CD4-positive, alpha-beta T cell (primary cell): ENCODE measurements around the gene TCTA. TPM values are rescaled to one million over a fixed set of nuclear protein-coding genes. Genes with fewer than 3 reads are reported as not detected.

Source experiments
- ATAC-seq: fragments of 200-7000 bp; cut with Tn5 transposase; one replicate; pipeline ENCODE4 v1.10.0; 2022; ENCODE audit warnings: mild to moderate bottlenecking; ENCODE audit not compliant: poor library complexity
- CTCF ChIA-PET: fragments of 350-600 bp; sonication (Branson Sonifier 250); formaldehyde crosslinking; loops from one replicate; lab custom pipeline; 2021; ENCODE audit warnings: antibody characterized with exemption, inconsistent platforms; lab: Charles Lee
- POLR2A ChIA-PET: fragments of 350-600 bp; sonication (Branson Sonifier 250); formaldehyde crosslinking; loops from one replicate; lab custom pipeline; 2021; ENCODE audit warnings: antibody characterized with exemption, inconsistent platforms; lab: Charles Lee
- DNase-seq, 14 experiments: peaks; one replicate each; pipeline ENCODE4 v3.0.0-alpha.2; 2013 to 2020; ENCODE audit warnings: mixed read lengths in 2 of 14
- H3K27ac ChIP-seq, 2 donors: one replicate each; pipeline versions ENCODE4 v1.5.1 to v1.7.0; 2013; ENCODE audit warnings: low read length in 2 of 2, low read depth in 1 of 2, mild to moderate bottlenecking in 1 of 2
- H3K27me3 ChIP-seq, 2 experiments: 1 replicate in 1 of 2; 2 replicates in 1 of 2; pipeline versions ENCODE4 v1.6.1 to v1.7.0; 2013; ENCODE audit warnings: low read length in 2 of 2, control low read depth in 1 of 2, mild to moderate bottlenecking in 1 of 2, moderate library complexity in 1 of 2; ENCODE audit not compliant: insufficient read depth in 2 of 2, control insufficient read depth in 1 of 2
- H3K36me3 ChIP-seq: one replicate; pipeline ENCODE4 v1.6.1; 2013; ENCODE audit warnings: low read length, control low read depth; ENCODE audit not compliant: insufficient read depth
- H3K4me1 ChIP-seq: one replicate; pipeline ENCODE4 v1.6.1; 2013; ENCODE audit warnings: low read length, control low read depth; ENCODE audit not compliant: insufficient read depth
- H3K4me3 ChIP-seq: one replicate; pipeline ENCODE4 v1.5.1; 2013; ENCODE audit warnings: mild to moderate bottlenecking, low read length, moderate library complexity
- H3K9me3 ChIP-seq, 2 experiments: 1 replicate in 1 of 2; 2 replicates in 1 of 2; pipeline versions ENCODE4 v1.6.1 to v1.7.0; 2013; ENCODE audit warnings: low read length in 2 of 2, mild to moderate bottlenecking in 2 of 2, control low read depth in 1 of 2, moderate library complexity in 1 of 2; ENCODE audit not compliant: control insufficient read depth in 1 of 2, insufficient read depth in 1 of 2
- H3K27ac Mint-ChIP-seq: one replicate; pipeline ENCODE4 v1.8.0; 2020; ENCODE audit warnings: mixed read lengths
- H3K27me3 Mint-ChIP-seq: one replicate; pipeline ENCODE4 v1.8.0; 2021; ENCODE audit warnings: mixed read lengths
- H3K36me3 Mint-ChIP-seq: one replicate; pipeline ENCODE4 v1.8.0; 2021; ENCODE audit warnings: low read depth, mixed read lengths
- H3K4me1 Mint-ChIP-seq: one replicate; pipeline ENCODE4 v1.8.0; 2021; ENCODE audit warnings: low read depth, mixed read lengths
- H3K4me3 Mint-ChIP-seq: one replicate; pipeline ENCODE4 v1.8.0; 2020; ENCODE audit warnings: mild to moderate bottlenecking, mixed read lengths
- H3K9me3 Mint-ChIP-seq: one replicate; pipeline ENCODE4 v1.8.0; 2020; ENCODE audit warnings: mixed read lengths
- intact Hi-C, 2 experiments: fragments of 100-400 bp; cut with DNase I in 1 of 2; cut with micrococcal nuclease in 1 of 2; formaldehyde crosslinking; loops; one replicate each; pipeline versions ENCODE4 v1.15.1 to v1.9.0; 2023 to 2025; cut with DNase I, micrococcal nuclease
- total RNA-seq, 174 experiments: library from RNA in 2 of 174; stranded (reverse) in 2 of 174; gene quantifications; one replicate each; pipeline ENCODE4 v1.2.3 and lab custom pipeline; 2021 to 2026
- TF ChIP-seq, protein P1 (sequence below): fragments of 200-600 bp; IDR thresholded peaks from one replicate; pipeline ENCODE4 v1.8.0; 2022; ENCODE audit warnings: antibody characterized with exemption, mild to moderate bottlenecking

Gene TCTA
- total RNA-seq, 2 experiments from 2014 or later: 21.4 to 22.0 TPM

DNA sequence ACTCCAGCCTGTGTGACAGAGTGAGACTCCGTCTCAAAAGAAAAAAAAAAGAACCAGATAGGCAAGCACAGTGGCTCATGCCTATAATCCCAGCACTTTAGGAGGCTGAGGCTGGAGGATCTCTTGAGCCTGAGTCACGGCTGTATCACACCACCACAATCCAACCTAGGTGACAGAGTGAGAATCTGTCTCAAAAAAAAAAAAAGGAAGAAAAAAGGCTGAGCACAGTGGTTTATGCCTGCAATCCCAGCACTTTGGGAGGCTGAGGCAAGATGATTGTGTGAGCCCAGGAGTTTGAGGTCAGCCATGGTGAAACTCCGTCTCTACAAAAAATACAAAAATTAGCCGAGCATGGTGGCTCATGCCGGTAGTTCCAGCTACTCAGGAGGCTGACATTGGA, 22.5 kb downstream of the TCTA start:
- ATAC-seq (no peak), DNase-seq (no peak)
- H3K27ac ChIP-seq: no peak overlapping the region
- POLR2A ChIA-PET: no interaction called here
- CTCF ChIA-PET: no interaction called here
- no peak overlapping the region for H3K4me3 ChIP-seq
- H3K9me3 ChIP-seq: no peaks in the 10 kb centered on the region
- Mint-ChIP-seq H3K27me3 (no peaks in the 10 kb centered on the region), H3K4me1 (peaks cover 4% of the 10 kb centered on the region), H3K4me3 (no peak overlapping the region), H3K27ac (no peak overlapping the region), H3K9me3 (no peaks in the 10 kb centered on the region), H3K36me3 (no peaks in the 10 kb centered on the region)
- H3K27me3 ChIP-seq: no peaks in the 10 kb centered on the region
- no peaks in the 10 kb centered on the region for H3K36me3 ChIP-seq
- TF ChIP-seq, protein P1, sequence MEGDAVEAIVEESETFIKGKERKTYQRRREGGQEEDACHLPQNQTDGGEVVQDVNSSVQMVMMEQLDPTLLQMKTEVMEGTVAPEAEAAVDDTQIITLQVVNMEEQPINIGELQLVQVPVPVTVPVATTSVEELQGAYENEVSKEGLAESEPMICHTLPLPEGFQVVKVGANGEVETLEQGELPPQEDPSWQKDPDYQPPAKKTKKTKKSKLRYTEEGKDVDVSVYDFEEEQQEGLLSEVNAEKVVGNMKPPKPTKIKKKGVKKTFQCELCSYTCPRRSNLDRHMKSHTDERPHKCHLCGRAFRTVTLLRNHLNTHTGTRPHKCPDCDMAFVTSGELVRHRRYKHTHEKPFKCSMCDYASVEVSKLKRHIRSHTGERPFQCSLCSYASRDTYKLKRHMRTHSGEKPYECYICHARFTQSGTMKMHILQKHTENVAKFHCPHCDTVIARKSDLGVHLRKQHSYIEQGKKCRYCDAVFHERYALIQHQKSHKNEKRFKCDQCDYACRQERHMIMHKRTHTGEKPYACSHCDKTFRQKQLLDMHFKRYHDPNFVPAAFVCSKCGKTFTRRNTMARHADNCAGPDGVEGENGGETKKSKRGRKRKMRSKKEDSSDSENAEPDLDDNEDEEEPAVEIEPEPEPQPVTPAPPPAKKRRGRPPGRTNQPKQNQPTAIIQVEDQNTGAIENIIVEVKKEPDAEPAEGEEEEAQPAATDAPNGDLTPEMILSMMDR: no peak
- peaks cover 4% of the 10 kb centered on the region for H3K4me1 ChIP-seq
- intact Hi-C loops: no loop called here

- Mint-ChIP-seq H3K4me3 (no peak overlapping the region), H3K9me3 (no peaks in the 10 kb centered on the region), H3K27me3 (no peaks in the 10 kb centered on the region), H3K27ac (no peak overlapping the region), H3K4me1 (peaks cover 14% of the 10 kb centered on the region), H3K36me3 (no peaks in the 10 kb centered on the region)
- no peaks in the 10 kb centered on the region for H3K9me3 ChIP-seq
- TF ChIP-seq, protein P1: no peak
- no peaks in the 10 kb centered on the region for H3K27me3 ChIP-seq
- POLR2A ChIA-PET: interaction anchor here (2.0 to 2.1 kb wide), 2 partner anchors 29 to 105 kb away, joined by 18 to 30 read pairs; partner anchors contain the start of gene USP4
- H3K36me3 ChIP-seq: no peaks in the 10 kb centered on the region
- no peak for ATAC-seq
- H3K4me3 ChIP-seq: no peak overlapping the region
- no peak for DNase-seq
- no peak overlapping the region for H3K27ac ChIP-seq
- intact Hi-C loops: loop anchor here in 1 of 2 experiments (10.0 kb wide), 1 partner anchor 461 kb away; no protein-coding TSS in a partner anchor
- CTCF ChIA-PET: interaction anchor here (0.8 to 1.6 kb wide), 3 partner anchors 22 to 94 kb away, joined by 3 to 9 read pairs (median 4); no protein-coding TSS in a partner anchor
- peaks cover 21% of the 10 kb centered on the region for H3K4me1 ChIP-seq
These were observed 33.2 kb downstream of the TCTA start for GRCh38 chr3:49445391-49445790.

DNA sequence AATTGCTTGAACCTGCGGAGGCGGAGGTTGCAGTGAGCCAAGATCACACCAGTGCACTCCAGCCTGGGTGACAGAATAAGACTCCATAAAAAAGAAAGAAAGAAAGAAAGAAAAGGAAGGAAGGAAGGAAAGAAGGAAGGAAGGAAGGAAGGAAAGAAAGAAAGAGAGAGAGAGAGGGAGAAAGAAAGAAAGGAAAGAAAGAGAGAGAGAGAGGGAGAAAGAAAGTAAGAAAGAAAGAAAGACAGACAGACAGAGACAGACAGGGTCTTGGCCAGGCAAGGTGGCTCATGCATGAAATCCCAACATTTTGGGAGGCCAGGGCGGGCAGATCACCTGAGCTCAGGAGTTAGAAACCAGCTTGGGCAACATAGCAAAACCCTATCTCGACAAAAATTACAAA, 41.4 kb downstream of the TCTA start:
- Mint-ChIP-seq H3K27me3 (no peaks in the 10 kb centered on the region), H3K4me3 (no peak overlapping the region), H3K9me3 (no peaks in the 10 kb centered on the region), H3K27ac (no peak overlapping the region), H3K4me1 (peaks cover 6% of the 10 kb centered on the region), H3K36me3 (no peaks in the 10 kb centered on the region)
- intact Hi-C loops: no loop called here
- CTCF ChIA-PET: interaction anchor here (0.9 to 1.3 kb wide), 2 partner anchors 15 to 38 kb away, joined by 3 read pairs; no protein-coding TSS in a partner anchor
- Histone ChIP-seq H3K27ac (no peak overlapping the region), H3K36me3 (no peaks in the 10 kb centered on the region), H3K9me3 (no peaks in the 10 kb centered on the region), H3K4me3 (no peak overlapping the region), H3K4me1 (peaks cover 4% of the 10 kb centered on the region), H3K27me3 (no peaks in the 10 kb centered on the region)
- TF ChIP-seq, protein P1: no peak
- no peak for ATAC-seq
- no peak for DNase-seq
- POLR2A ChIA-PET: interaction anchor here (1.3 kb wide), 1 partner anchor 113 kb away, joined by 3 read pairs; the partner anchor contains the start of gene USP4
